ENCODE measurements around the gene COA8. TPM values are rescaled to one million over a fixed set of nuclear protein-coding genes. Genes with fewer than 3 reads are reported as not detected.

Gene COA8
- total RNA-seq, 1 donor from 2014 or later: 48.3 TPM

- Histone ChIP-seq H3K4me3 (peak overlapping the region; percentile 19), H3K9me3 (replicated peaks) (no peaks in the 10 kb centered on the region), H3K4me1 (peaks cover 50% of the 10 kb centered on the region), H3K27ac (replicated peaks) (peak overlapping the region; percentile 76), H3K27me3 (ENCODE audit: low read depth) (no peaks in the 10 kb centered on the region), H3K36me3 (no peaks in the 10 kb centered on the region)
- peak; percentile 72 for DNase-seq
- TF ChIP-seq CTCF (IDR thresholded peaks at IDR 0.05; ENCODE audit: borderline replicate concordance): no peak
- intact Hi-C loops (cut with micrococcal nuclease): no loop called here
Observed at GRCh38 chr14:103624860-103625259, 62.1 kb downstream of the COA8 start.

- no peak for TF ChIP-seq CTCF (IDR thresholded peaks at IDR 0.05; ENCODE audit: borderline replicate concordance)
Observed at GRCh38 chr14:103625356-103626095, 62.8 kb downstream of the COA8 start.

GRCh38 chr14:103626146-103626850 lies 63.5 kb downstream of the COA8 start:
- no peak overlapping the region for H3K4me3 ChIP-seq
- peaks cover 64% of the 10 kb centered on the region for H3K4me1 ChIP-seq
- H3K36me3 ChIP-seq: no peaks in the 10 kb centered on the region
- intact Hi-C loops (cut with micrococcal nuclease): no loop called here
- peak overlapping the region; percentile 76 for H3K27ac ChIP-seq (replicated peaks)
- no peak for DNase-seq
- no peaks in the 10 kb centered on the region for H3K9me3 ChIP-seq (replicated peaks)
- no peak for TF ChIP-seq CTCF (IDR thresholded peaks at IDR 0.05; ENCODE audit: borderline replicate concordance)
- no peaks in the 10 kb centered on the region for H3K27me3 ChIP-seq (ENCODE audit: low read depth)

More at GRCh38 chr14:103625356-103626095, 62.8 kb downstream of the COA8 start:
- DNase-seq: no peak
- peak overlapping the region; percentile 76 for H3K27ac ChIP-seq (replicated peaks)
- peaks cover 56% of the 10 kb centered on the region for H3K4me1 ChIP-seq
- intact Hi-C loops (cut with micrococcal nuclease): no loop called here
- H3K27me3 ChIP-seq (ENCODE audit: low read depth): no peaks in the 10 kb centered on the region
- no peaks in the 10 kb centered on the region for H3K36me3 ChIP-seq
- peak overlapping the region; percentile 19 for H3K4me3 ChIP-seq
- H3K9me3 ChIP-seq (replicated peaks): no peaks in the 10 kb centered on the region

- Histone ChIP-seq H3K27ac (replicated peaks) (peak overlapping the region; percentile 100), H3K36me3 (peaks cover 2% of the 10 kb centered on the region), H3K27me3 (ENCODE audit: low read depth) (no peaks in the 10 kb centered on the region), H3K4me1 (peaks cover 74% of the 10 kb centered on the region), H3K9me3 (replicated peaks) (no peaks in the 10 kb centered on the region), H3K4me3 (peak overlapping the region; percentile 97)
- no peak for TF ChIP-seq CTCF (IDR thresholded peaks at IDR 0.05; ENCODE audit: borderline replicate concordance)
- DNase-seq: no peak
- intact Hi-C loops (cut with micrococcal nuclease): no loop called here
Observed at GRCh38 chr14:103627073-103628025, 64.6 kb downstream of the COA8 start.

- intact Hi-C loops (cut with micrococcal nuclease): no loop called here
- Histone ChIP-seq H3K27me3 (ENCODE audit: low read depth) (no peaks in the 10 kb centered on the region), H3K36me3 (peaks cover 4% of the 10 kb centered on the region), H3K27ac (replicated peaks) (peak overlapping the region; percentile 100), H3K4me1 (peaks cover 83% of the 10 kb centered on the region), H3K9me3 (replicated peaks) (no peaks in the 10 kb centered on the region), H3K4me3 (peak overlapping the region; percentile 97)
- no peak for TF ChIP-seq CTCF (IDR thresholded peaks at IDR 0.05; ENCODE audit: borderline replicate concordance)
- DNase-seq: peak; percentile 78
Observed at GRCh38 chr14:103628221-103628683, 65.5 kb downstream of the COA8 start.

Measured in left ventricle myocardium inferior (tissue), 1 donor.